ENCODE results near the gene IL1RAPL1.

IL1RAPL1 gene

GRCh38 chrX:29902004-29902403 lies 1314.8 kb downstream of the IL1RAPL1 start:
- DNase-seq (ENCODE audit: low read depth), result no peak

GRCh38 chrX:29903360-29903759 lies 1316.1 kb downstream of the IL1RAPL1 start:
- no peak for DNase-seq (ENCODE audit: low read depth)

GRCh38 chrX:29911673-29912072 lies 1324.4 kb downstream of the IL1RAPL1 start:
- no peak for DNase-seq (ENCODE audit: low read depth)

- DNase-seq (ENCODE audit: low read depth), result no peak
Measured at GRCh38 chrX:29913647-29914046, 1326.4 kb downstream of the IL1RAPL1 start.

GRCh38 chrX:29922607-29923006 lies 1335.4 kb downstream of the IL1RAPL1 start:
- DNase-seq (ENCODE audit: low read depth), result no peak

- DNase-seq (ENCODE audit: low read depth), result no peak
Measured at GRCh38 chrX:29926056-29926455, 1338.8 kb downstream of the IL1RAPL1 start.

GRCh38 chrX:29926659-29927058 lies 1339.4 kb downstream of the IL1RAPL1 start:
- DNase-seq (ENCODE audit: low read depth), result no peak

- DNase-seq (ENCODE audit: low read depth), result no peak
Measured at GRCh38 chrX:29935455-29935854, 1348.2 kb downstream of the IL1RAPL1 start.

- no peak for DNase-seq (ENCODE audit: low read depth)
Measured at GRCh38 chrX:29940750-29941149, 1353.5 kb downstream of the IL1RAPL1 start.

GRCh38 chrX:29941287-29941686 lies 1354.0 kb downstream of the IL1RAPL1 start:
- DNase-seq (ENCODE audit: low read depth), result no peak

- no peak for DNase-seq (ENCODE audit: low read depth)
Measured at GRCh38 chrX:29947225-29947624, 1360.0 kb downstream of the IL1RAPL1 start.

- no peak for DNase-seq (ENCODE audit: low read depth)
Measured at GRCh38 chrX:29948653-29949052, 1361.4 kb downstream of the IL1RAPL1 start.

GRCh38 chrX:29952016-29952415 lies 1364.8 kb downstream of the IL1RAPL1 start:
- DNase-seq (ENCODE audit: low read depth), result no peak

GRCh38 chrX:29962061-29962460 lies 1374.8 kb downstream of the IL1RAPL1 start:
- no peak for DNase-seq (ENCODE audit: low read depth)

GRCh38 chrX:29965634-29966033 lies 1378.4 kb downstream of the IL1RAPL1 start:
- no peak for DNase-seq (ENCODE audit: low read depth)

- no peak for DNase-seq (ENCODE audit: low read depth)
Measured at GRCh38 chrX:29992083-29992482, 1404.8 kb downstream of the IL1RAPL1 start.

- no peak for DNase-seq (ENCODE audit: low read depth)
Measured at GRCh38 chrX:30005813-30006212, 1418.6 kb downstream of the IL1RAPL1 start.
